ENCODE results near the gene SLC12A7.

Gene SLC12A7

GRCh38 chr5:1066676-1067075, 45.2 kb downstream of the SLC12A7 start:
- no peak for DNase-seq (ENCODE audit: low read depth)
- H3K4me3 ChIP-seq (ENCODE audit: low read depth, low read length), result no peak overlapping the region
- no peak for TF ChIP-seq CTCF (IDR thresholded peaks at IDR 0.05; ENCODE audit: control insufficient read depth, extremely low read depth, insufficient read depth)

GRCh38 chr5:1065891-1066650, 45.8 kb downstream of the SLC12A7 start:
- no peak for DNase-seq (ENCODE audit: low read depth)
- no peak overlapping the region for H3K4me3 ChIP-seq (ENCODE audit: low read depth, low read length)
- TF ChIP-seq CTCF (IDR thresholded peaks at IDR 0.05; ENCODE audit: control insufficient read depth, extremely low read depth, insufficient read depth), result no peak

DNA sequence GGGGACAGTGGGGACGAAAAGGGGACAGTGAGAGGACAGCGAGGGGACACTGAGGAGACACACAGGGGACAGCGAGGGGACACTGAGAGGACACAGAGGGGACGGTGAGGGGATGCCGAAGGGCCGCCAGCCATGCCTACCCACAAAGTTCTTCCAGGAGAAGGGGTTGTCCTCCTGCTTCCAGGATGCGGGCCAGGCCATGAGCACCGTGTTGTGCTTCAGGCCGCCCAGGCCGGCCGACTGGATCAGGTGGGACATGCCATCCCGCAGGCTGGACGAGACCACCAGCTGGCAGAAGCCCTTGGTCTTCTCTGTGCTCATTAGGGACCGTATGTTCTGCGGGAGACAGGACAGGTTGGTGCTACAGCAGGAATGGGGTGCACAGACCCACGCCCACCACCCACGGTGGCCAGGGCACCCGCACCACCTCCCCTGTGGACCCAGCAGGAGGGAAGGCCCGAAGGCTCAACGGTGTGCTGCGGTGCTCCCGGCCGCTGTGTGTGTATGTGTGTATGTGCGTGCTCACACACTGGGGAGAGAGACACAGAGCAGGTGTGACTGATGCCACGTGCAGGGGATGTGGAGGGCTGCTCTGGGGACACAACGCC, 46.6 kb downstream of the SLC12A7 start:
- no peak overlapping the region for H3K4me3 ChIP-seq (ENCODE audit: low read depth, low read length)
- no peak for DNase-seq (ENCODE audit: low read depth)
- no peak for TF ChIP-seq CTCF (IDR thresholded peaks at IDR 0.05; ENCODE audit: control insufficient read depth, extremely low read depth, insufficient read depth)

- no peak for DNase-seq (ENCODE audit: low read depth)
- H3K4me3 ChIP-seq (ENCODE audit: low read depth, low read length), result no peak overlapping the region
- TF ChIP-seq CTCF (IDR thresholded peaks at IDR 0.05; ENCODE audit: control insufficient read depth, extremely low read depth, insufficient read depth), result no peak
These were observed 47.3 kb downstream of the SLC12A7 start for GRCh38 chr5:1064383-1065142.

- DNase-seq (ENCODE audit: low read depth), result no peak
- no peak overlapping the region for H3K4me3 ChIP-seq (ENCODE audit: low read depth, low read length)
- no peak for TF ChIP-seq CTCF (IDR thresholded peaks at IDR 0.05; ENCODE audit: control insufficient read depth, extremely low read depth, insufficient read depth)
These were observed 48.0 kb downstream of the SLC12A7 start for GRCh38 chr5:1063661-1064382.

- no peak for TF ChIP-seq CTCF (IDR thresholded peaks at IDR 0.05; ENCODE audit: control insufficient read depth, extremely low read depth, insufficient read depth)
- DNase-seq (ENCODE audit: low read depth), result no peak
- H3K4me3 ChIP-seq (ENCODE audit: low read depth, low read length), result no peak overlapping the region
These were observed 48.9 kb downstream of the SLC12A7 start for GRCh38 chr5:1062761-1063568.

All from LNCaP clone FGC (cell line).